HCEC 1CT (cell line): ENCODE measurements around the gene SIGLEC15.
A peak's percentile ranks its signal among the peaks of the same experiment; 100 is the strongest.
"Not testable (repeated sequence)": the region's sequence is repeated elsewhere in the genome, so short reads cannot be mapped to it uniquely, and the experiment has no call there.

ENCODE experiments used
- DNase-seq: peaks from one replicate; pipeline ENCODE4 v3.0.0-alpha.2; 2017

Gene SIGLEC15

DNA sequence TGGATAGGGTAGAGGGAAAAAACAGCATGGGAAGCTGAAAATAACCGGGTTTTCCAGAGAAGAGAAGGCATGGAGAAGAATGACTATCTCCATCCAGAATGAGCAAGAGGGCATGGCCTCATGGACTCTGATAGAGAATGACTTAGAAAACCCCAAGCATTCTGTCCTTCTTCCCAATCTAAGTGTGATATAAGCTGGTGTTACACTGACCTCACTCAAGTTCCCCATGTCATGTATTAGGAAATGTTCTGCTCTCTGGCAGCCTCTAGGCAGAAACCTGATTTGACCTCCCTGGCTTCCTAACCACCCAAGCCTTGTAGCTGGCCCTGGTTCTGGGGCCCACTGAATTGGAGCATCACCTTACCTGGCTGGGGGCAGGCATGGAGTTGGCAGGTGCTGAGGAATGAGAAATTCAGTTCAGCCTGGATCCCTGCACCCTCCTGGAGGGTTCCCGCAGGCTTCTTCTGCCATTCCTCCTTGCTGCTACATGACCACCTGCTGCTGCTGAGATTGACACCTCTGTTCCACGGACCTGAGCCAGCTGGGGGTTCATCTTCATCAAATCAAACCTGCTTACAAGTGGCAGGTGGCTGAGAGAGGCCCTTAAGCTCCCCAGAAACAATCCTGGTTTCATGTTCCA lies 5.2 kb upstream of the SIGLEC15 start:
- DNase-seq = no peak

DNA sequence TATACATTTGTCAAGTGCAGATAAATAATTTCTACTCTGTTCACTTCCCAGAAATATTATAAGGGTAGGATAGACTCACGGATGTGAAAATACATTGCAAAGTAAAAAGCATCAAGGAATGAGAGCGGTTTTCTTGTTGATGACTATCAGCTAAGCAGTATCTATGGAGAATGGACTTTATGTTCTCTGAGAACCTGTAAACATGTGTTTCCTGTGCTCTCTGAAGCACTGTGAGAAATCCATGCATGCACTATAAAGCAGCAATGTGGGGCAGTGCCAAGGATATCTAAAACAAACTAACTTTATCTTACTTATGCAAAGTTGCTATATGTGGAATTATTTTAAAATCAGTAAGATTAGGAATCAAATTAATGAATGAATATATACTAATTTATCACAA lies 4.4 kb upstream of the SIGLEC15 start:
- DNase-seq = no peak

DNA sequence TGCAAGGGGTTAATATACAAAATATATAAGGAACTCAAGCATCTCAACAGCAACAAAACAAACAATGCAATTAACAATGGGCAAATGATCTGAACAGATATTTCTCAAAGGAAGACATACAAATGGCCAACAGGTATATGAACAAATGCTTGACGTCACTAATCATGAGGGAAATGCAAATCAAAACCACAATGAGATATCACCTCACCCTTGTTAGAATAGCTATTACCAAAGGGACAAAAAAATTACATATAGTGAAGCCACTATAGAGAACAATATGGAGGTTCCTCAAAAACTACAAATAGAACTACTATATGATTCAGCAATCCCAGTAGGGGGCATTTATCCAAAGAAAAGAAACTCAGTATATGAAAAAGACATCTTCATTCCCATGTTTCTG lies 3.8 kb upstream of the SIGLEC15 start:
- DNase-seq = no peak

DNA sequence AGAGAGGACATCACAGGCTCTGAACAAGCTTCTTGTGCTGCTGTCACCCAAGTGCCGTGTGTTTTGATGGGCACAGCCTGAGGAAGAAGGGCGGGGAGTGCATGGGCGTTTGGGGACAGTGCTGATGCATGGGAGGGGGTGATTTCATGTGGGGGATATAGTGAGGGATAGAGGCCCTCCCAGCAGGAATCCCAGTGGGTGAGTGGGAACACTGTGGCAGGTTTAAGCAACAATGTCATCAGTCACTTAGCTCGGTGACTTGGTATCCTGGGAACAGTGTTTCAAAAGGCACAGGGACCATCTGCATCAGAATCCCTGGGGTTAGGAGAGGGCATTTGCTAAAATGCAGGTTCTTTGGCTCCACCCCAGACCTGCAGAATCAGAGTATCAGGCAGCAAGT lies 609 bp downstream of the SIGLEC15 start:
- no peak for DNase-seq

DNA sequence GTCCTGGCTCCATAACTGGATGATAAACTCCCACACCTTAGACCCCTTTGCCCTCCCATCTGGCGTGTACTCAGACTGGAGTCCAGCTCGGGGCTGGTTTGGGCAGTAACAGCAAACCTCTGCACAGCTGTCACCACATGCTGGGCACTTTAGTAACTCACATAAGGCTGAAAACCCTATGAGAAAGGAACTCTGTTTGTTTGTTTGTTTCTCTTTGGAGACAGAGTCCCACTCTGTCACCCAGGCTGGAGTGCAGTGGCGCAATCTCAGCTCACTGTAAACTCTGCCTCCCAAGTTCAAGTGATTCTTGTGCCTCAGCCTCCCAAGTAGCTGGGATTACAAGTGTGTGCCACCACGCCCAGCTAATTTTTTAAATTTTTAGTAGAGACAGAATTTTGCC lies 1.2 kb downstream of the SIGLEC15 start:
- not testable (repeated sequence) for DNase-seq

DNA sequence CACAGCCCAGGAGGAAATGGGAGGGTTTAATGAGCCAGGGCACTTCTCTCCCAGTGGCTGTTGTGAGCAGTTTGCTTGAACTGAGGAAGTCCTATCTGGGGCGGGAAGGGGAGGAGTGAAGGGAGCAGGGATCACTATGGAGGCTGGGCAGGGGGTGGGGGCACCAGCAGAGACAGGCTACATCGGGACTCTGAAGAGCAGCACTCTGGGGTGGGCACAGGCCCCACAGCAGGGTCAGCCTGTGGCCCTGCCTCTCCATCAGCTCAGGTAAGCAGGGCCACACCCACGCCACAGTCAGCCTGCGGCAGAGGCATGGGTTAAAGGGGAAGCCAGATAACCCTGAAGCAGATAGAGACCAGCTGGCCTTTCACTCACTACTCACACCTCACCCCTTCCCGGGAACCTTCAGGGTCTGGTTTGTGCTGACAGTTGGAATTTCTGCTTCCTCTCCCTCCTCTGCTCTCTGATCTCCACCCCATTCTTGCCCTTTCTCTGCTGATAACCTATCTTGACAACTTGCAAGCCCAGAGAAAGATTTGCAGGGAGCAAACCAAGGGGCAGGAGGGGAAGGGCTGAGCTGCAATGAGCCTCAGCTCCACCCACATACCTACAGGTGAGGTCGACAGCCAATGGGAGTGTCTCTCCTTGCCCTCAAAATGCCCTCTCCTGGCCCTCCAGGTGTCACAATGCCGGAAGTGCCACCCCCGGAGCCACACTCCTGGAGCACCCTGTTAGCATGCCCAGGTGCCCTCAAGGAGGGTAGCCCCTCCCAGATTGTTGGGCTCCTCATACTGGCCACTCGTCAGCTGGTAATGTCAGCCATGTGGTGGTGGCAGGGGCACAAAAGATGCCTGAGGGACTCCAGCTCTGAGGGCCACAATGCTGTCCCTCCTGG lies 3.7 kb downstream of the SIGLEC15 start:
- no peak for DNase-seq

DNA sequence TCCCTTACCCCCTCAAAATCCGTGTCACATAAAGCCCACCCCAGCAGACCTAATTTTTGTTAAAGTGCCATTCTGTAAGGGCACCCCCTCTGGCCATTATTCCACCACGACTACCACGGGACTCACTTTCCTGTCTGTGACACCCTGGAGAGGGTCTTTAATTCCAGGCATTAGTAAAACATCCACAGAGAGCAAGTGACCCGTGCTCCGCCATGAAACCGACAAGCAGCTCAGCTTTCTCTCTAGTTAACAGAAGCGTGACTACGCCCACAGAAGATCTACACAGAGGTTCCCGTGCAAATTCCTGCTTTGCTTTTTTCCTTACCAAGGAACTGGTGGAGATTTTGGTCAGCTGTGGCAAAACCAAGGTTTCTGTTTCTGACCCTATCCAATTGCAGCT lies 4.4 kb downstream of the SIGLEC15 start:
- no peak for DNase-seq

DNA sequence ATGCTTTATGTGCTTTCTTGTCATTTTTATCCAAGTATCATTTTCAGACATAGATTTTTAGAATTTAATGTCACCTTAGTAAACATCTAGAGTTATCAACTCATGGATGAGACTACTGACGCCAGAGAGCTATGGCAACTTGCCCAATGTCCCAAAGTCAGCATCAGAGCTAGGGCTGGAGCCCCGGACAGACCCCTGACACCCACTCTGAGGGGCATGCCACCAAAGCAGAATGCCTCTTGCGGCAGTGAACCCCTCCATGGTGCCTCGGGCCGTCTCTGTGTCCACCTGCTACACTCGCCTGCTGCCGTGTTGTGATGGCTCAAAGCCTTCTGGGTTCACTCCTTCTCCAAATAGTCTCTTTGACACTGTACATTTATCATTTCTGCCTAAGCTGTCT lies 5.4 kb downstream of the SIGLEC15 start:
- no peak for DNase-seq

DNA sequence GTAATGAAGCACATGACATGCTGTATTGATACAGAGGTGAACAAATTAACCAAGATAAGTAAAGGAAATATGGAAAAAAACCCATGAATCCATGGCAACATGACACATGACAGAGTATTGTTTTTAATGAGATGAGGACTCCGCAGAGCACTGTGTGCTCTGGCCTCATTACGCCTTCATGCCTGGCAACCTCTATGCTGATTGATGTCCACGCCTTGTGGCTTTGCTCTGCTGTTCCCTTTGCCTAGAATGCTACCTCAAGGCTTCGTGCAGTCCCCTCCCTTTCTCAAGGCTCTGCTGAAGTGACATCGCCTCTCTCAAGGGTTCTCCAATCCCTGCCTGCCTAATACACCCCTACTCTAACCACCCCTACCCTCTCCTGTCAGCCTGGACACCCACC lies 8.4 kb downstream of the SIGLEC15 start:
- DNase-seq = no peak

DNA sequence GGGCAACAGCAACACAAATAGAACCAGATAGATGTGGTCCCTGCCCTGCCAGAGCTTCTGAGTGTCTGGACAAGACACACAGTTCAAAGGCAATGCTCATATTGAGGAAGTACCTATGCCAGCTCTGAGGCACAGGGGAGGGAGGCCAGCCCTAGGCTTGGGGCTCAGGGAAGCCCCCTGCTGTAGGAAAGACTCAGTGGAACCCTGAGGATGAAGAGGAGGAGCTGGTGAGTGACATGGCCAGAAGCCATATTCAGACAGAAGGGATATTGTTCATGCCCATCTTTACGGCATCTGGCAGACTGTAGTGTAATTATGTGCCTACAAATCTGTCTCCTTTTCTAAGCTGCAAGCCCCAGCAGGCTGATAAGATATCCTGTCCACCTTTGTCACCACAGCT lies 8.8 kb downstream of the SIGLEC15 start:
- no peak for DNase-seq

DNA sequence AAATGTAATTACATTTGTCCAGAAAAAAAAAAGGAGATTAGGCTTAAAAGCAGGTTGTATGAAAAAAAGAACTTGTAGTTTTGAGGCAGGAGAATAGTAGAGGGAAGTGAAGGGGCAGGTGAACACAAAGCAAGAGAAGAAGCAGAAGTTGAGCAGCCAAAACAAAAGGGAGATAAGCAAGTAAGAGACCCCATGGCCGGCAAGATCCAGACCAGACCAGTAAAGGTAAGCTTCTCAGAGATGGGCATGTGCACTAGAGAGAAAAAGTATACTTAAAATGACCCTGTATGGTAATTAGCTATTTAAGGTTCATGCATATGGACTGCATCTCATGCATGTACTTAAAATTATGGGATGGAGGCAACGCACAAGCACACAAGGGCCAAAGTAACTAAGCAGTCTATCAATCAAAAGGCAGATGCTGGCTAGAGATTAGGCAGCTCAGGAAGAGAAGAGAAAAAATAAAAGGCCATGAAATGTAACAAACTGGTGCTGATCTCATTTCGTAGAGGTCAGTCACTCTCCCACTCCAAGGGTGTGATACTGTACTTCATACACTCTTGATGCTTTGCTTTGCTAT lies 9.7 kb downstream of the SIGLEC15 start:
- no peak for DNase-seq

DNA sequence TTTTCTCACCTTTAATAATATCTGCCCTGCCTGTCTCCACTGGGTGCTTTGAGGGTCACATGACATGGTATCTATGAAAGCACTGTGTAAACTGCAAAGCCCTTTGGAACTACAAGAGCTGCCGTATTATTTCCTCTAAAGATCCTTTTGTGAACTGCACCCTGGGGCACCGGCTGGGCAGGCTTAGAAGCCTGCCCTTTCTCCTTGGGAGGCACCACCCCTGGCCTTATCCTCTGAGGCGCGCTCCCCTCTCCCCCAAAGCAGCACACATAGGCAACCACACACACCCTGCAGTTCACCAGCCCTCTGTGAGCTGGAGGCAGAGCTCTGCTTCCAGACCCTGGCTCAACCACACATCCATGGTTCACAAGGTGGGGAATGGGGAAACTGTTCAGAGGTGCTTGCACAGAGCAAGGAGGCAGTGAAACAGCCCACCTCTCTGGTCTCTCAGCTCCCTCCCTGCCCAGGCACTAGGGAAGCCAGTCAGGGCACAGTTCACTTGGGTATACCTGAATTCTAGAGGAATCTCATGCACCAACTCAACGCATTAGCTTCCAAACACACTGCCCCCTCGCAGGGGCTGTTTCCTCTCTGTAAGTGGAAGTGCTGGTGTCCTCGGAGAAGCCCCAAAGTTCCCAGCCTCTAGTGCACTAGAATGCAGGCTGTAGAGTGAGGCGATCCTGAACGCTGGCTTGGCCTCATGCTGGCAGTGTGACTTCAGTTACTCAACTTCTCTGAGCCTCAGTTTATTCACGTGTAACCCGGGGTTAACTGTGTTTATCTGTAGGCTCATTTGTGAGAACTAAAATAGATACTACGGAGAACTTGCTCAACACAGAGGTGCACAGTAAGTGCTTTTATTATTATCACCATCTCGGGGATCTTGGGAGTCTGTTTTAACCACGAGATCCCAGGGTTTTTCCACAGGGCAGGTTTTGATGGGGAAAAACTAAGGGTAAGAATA lies 11.0 kb downstream of the SIGLEC15 start:
- no peak for DNase-seq

DNA sequence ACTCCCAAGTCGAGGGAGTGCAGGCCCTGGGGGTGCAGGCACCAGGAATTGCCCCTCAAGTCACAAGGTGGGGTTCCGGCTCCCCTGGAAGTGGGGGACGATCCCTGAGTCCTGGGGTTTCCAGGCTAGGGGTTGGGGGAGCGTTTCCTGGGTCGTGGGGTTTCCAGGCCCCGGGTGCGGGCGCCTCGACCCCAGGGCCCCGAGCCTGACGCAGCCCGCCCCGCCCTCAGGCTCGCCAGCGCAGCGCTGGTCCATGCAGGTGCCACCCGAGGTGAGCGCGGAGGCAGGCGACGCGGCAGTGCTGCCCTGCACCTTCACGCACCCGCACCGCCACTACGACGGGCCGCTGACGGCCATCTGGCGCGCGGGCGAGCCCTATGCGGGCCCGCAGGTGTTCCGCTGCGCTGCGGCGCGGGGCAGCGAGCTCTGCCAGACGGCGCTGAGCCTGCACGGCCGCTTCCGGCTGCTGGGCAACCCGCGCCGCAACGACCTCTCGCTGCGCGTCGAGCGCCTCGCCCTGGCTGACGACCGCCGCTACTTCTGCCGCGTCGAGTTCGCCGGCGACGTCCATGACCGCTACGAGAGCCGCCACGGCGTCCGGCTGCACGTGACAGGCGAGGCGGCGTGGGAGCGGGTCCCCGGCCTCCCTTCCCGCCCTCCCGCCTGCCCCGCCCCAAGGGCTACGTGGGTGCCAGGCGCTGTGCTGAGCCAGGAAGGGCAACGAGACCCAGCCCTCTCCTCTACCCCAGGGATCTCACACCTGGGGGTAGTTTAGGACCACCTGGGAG lies 12.0 kb downstream of the SIGLEC15 start:
- no peak for DNase-seq

DNA sequence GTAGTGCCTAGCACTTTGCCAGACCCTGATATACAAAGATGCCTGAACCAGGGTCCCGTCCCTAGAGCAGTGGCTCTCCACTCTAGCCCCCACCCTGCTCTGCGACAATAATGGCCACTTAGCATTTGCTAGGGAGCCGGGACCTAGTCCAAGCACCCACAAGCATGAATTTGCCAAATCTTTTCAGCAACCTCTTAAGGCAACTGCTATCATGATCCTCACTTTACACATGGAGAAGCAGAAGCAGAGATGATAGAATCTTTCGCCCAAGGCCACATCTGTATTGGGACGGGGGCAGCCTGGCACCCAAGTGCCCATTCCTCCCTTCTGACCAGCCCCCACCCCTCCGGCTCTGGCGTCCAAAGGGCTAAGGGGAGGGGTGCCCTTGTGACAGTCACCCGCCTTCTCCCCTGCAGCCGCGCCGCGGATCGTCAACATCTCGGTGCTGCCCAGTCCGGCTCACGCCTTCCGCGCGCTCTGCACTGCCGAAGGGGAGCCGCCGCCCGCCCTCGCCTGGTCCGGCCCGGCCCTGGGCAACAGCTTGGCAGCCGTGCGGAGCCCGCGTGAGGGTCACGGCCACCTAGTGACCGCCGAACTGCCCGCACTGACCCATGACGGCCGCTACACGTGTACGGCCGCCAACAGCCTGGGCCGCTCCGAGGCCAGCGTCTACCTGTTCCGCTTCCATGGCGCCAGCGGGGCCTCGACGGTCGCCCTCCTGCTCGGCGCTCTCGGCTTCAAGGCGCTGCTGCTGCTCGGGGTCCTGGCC lies 13.0 kb downstream of the SIGLEC15 start:
- DNase-seq = no peak

DNA sequence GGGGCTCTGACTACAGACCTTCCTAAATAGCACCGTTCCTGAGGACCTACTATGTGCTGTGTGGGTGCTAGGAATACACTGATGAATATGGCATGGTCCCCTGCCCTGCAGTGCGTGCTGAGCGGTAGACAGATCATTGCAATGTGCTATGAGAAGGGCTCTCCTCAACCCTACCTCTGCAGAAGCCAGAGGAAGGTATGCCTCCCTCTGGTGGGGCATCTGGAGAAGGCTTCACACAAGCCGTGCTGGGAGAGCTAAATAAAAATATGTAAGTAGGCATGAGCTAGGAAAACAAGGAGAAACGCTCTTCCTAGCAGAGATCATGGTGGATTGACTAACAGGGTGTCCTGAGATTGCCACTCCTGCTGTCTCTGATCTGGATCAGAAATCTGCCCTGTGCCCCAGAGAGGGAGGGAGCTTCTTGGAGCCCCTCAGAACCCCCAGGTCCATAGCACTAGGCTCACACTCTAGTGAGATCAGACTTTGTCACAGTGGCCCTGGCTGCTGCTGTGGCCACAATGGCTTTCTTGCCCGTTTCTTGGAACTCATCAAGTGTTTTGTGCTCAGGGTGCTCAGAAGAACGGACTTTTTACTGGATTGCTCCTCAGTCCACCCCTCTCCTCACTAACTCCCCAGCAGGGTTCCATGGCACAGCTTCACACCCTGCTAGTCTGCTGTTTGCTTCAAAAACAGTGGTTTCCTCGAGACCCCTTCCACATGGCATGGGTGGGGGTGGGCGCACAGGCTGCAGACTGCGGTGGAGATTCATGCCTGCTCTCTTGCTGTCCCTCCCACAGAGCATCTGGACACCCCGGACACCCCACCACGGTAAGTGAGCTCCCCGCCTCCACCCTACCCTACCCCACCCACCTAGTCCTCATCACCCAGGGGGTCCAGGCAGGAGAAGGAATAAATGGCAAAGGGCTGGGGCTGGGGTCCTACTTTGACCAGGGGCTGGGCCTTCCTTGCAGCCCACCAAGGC lies 14.2 kb downstream of the SIGLEC15 start:
- peak; percentile 69 for DNase-seq

DNA sequence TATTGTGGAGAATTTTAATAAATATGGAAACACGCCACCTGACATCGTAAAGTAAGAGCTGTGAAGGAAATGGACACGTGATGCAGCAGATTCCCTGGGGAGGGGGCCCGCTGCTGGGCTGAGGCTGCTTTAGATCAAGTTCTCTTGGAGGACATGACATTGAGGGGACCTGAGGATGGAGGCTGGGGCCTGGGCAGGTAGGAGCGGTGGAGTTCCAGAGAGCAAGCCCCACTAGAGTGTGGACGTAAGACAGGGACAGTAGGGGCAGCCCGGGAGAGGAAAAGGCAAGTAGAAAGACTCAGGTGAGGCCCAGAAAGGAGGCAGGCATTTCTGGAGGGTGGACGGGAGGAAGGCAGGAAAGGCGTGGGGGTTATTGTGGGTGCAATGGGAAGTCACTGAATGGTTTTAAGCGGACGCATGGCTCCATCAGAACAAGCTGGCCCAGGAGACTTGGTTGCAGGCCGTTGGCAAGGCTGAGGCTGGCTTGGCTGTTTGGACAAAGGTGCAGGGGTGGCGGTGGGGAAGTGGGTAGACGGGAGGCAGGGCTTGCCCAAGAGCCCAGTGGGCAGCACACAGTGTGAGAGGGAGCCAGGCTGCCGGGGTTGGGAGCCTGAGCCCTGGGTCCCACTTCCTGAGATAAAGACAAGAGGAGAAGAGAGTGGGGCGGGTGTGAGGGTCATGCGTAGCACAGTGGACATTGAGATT lies 15.7 kb downstream of the SIGLEC15 start:
- no peak for DNase-seq

DNA sequence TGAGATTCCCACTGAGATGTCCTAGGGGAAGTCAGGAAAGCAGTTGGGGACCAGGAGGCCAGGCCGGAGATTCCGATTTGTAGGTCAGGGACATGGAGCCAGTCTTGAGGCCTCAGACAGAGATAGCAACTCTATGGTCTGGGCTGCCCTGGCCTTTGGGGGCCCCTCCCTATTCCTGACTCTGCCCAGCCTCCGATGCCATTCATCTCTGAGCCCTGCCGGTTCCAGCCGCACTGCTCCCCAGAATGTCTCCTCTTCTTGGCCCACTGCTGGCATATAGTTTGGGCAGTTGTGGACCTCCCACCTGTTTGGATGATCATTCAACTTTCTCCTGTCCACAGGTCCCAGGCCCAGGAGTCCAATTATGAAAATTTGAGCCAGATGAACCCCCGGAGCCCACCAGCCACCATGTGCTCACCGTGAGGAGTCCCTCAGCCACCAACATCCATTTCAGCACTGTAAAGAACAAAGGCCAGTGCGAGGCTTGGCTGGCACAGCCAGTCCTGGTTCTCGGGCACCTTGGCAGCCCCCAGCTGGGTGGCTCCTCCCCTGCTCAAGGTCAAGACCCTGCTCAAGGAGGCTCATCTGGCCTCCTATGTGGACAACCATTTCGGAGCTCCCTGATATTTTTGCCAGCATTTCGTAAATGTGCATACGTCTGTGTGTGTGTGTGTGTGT lies 16.4 kb downstream of the SIGLEC15 start:
- no peak for DNase-seq

DNA sequence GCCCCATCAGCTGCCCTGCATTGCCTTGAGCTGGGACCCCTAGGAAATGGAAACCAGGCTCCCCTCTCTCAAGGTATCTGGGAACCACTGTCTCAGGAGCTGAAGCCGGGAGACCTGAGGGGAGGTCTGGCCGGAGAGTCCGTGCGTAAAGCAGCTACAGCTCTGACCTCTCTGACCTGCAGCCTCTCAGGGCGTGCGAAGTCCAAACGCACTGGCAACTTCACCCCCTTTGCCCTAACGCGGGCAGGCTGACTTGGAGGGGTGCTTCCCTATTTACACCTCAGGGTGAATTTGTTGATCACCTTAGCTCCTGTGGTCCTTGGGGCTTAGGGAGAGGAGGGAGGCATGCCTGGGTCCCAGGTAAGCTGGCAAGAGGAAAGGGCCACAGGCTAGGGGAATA lies 17.5 kb downstream of the SIGLEC15 start:
- DNase-seq = no peak

DNA sequence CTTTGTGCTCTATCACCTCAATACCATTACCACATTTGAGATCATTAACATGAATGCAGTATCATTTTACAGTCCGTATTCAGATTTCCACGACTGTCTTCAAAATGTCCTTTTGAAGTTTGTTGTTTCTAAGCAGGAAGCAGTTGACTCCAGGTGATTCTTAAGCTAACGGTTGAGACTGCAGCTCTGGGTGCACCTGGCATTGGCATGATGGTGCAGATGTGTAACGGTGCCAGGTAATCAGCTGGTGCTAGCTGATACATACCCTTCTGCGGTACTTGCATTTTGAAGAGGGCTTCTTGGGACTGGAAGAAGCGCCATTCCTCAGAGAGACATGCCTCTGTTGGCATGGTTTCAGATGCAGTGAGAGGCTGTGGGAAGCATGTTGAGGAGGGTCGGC lies 19.5 kb downstream of the SIGLEC15 start:
- DNase-seq = no peak
